Inflammatory macrophage (primary cell): ENCODE results near the gene GSTA1.
"Not testable (repeated sequence)": the region's sequence is repeated elsewhere in the genome, so short reads cannot be mapped to it uniquely, and the experiment has no call there.

Experiments
- DNase-seq, 2 donors: peaks; one replicate each; pipeline ENCODE4 v3.0.0-alpha.2; 2020 to 2022
- total RNA-seq, 18 experiments: gene quantifications; one replicate each; lab custom pipeline; 2026; ENCODE audit warnings: mixed read lengths in 6 of 18, inconsistent platforms in 2 of 18; lab: John Stamatoyannopoulos, UW

The GSTA1 gene
- total RNA-seq, result 0 to 0.13 (median 0) reads per million in 18 experiments

DNA sequence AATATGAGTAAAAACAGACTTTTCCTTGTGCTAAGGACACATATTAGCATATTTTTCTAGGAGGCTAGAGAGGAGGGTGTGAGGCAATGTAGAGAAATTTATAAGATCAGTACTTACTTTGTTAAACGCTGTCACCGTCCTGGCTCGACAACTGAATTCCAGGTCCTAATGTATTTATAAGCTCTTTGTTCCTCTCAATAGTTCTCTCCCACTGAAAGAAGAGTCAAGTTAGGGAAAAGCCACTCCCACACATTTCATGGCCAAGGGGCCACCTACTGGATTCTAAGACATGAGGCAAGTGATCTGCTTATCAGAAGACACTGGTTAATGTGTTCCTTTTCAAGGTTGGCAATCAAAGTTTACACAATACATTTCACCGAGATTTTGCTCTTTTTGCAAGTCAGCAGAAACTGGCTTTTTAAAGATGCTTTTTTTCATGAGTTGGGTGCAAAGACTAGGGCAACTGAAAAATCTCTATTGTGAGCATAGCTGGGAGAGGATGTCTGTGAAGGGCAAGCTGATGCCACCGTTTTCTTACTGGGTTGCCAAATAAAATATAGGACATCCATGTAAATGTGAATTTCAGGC lies at the start of gene GSTA1:
TSS of gene GSTA1 (minus strand) at position 149 of the 588 bp plus-strand sequence. CDS start 4,549 bp downstream, outside the sequence.
- not testable (repeated sequence) for DNase-seq

DNA sequence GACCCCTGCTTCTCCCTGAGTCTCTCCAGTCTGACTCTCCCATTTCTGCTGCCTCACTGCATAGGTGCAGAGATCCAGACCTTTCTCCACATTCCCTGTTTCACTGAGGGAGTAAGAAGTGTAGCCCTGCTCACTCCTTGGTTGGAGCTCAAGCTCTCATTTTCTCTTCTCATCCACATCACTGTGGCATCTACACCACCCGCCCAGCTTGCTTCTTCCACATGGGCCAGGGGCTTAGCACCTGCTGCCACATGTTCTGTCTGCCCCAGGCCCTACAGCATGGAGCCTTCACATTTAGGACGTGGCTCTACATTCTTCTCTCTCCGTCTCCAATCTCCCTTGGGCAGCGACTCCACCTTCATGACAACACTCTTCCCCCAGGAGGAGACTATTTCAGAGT lies 45.5 kb upstream of the GSTA1 start:
- no peak for DNase-seq

DNA sequence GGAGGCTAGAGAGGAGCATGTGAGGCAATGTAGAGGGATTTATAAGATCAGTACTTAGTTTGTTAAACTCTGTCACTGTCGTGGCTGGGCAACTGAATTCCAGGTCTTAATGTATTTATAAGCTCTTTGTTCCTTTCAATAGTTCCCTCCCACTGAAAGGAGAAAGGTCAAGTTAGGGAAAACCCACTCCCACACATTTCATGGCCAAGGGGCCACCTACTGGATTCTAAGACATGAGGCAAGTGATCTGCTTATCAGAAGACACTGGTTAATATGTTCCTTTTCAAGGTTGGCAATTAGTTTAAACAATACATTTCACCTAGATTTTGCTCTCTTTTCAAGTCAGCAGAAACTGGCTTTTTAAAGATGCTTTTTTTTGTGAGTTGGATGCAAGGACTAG lies 42.4 kb upstream of the GSTA1 start:
- no peak for DNase-seq

DNA sequence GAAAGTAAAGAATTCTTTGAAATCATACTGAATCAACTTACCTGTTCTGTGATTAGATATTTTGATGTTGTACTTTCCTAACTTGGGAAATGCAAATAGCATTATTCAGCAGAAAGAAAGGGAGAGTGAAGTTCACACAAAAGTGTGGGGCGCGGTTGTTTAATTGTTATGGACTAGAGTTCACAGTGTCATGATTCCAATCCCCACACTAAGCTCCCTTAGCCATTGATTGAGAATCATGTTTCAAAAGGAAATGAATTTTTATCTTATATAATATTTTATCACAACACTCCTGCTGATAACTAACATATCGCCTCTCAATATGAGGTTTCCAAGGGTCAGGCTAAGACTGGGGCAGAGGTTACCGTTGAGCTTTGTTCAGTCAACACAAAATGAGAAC lies 40.0 kb upstream of the GSTA1 start:
- no peak for DNase-seq

DNA sequence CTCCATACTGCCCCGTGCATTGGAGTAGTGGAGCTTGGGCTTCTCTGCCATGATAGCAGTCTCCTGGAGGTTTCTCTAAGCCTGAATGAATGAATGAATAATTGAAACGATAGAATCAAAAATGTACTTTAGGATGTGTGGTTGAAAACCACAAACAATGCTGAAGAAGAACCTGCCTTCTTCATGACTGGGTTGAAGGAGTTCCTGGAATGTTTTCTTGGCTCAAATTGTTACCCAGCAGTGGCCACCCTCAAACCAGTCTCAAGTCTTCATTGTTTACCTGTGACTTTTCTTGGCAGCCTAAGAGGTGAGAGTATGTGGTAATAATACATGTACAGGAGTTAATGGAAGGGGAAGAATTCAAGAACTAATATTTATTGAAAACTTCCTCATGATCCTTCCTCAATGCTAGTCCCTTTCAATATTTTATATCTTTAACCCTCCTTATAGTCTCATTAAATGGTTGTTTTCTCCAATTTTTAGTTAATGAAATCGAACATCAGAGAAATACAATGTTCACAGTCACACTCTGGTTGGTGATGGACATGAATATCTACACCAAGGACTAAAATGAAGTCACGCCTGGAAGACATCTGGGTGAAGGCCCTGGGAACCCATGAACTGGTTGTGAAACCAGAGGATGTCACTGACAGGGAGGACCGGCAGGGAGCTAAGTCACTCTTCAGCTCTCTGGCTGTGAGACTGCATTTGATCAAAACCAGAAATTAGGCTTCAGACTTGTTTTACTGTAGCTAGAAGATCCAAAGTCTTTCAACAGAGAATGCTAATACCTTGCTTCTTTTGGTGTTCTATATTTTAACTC lies 37.4 kb upstream of the GSTA1 start, which contains the start of gene GSTA5:
TSS of gene GSTA5 (minus strand) at position 51 of the 823 bp plus-strand sequence.
- DNase-seq, result no peak

DNA sequence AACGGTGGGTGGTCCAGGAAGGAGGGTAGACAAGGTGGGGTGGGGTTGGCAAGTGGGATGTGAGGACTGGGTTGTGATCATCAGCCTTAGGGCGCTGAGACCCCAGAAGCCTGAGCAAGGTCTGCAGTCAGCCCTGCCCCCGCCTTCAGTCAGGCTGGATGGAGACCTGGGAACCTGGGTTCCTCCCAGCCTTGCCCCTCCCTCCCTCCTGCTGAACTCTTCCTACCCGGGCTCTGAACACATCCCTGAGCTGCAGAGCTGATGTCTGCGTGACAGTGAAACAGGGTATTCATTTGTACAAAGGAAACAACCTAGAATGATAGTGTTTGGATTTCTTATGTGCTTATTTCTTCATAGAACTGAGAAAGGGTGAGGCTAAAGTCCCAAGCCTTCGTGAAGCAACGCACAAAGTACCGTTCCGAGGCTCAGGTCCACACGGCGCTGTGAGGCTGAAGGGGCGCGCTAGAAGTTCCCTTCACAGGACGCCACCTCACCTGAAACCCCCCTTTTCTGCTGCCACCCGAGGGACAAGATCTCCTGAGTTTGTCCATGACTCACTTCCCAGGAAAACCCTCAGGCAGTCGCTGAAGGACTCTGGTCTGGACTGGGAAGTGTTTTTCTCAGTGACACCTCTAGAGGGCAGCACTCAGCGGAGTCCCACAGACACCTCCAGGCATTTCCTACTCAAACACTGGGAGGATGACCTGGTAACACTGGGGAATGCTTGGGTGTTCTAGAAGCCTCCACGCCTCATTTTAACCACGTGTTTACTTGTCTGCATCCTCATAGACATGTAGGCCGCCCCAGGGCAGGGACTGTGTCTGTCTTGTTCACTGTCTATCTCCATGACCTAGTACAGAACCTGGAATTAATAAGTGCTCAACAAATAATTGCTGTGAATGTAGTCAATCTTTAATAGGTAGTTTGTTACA lies 35.8 kb upstream of the GSTA1 start:
- peak; percentile 50 to 64 for DNase-seq

DNA sequence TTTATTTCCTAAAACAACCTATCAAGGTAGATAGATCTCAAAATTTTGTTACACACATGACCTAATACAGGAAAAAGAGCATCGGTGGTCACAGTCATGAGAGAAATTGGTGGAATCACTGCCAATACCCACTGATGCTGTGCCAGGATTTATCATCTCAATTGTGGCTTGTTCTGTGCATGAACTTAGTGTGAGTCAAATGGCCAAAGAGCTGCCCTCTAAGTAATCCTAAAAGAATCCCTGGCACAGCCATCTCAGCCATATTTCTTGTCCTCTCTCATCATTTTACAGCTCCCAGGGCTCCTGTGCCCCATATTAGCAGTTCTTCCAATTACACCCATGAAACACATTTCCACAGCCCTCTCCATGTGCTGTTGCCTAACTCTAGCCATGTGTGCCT lies 30.9 kb upstream of the GSTA1 start:
- no peak for DNase-seq

DNA sequence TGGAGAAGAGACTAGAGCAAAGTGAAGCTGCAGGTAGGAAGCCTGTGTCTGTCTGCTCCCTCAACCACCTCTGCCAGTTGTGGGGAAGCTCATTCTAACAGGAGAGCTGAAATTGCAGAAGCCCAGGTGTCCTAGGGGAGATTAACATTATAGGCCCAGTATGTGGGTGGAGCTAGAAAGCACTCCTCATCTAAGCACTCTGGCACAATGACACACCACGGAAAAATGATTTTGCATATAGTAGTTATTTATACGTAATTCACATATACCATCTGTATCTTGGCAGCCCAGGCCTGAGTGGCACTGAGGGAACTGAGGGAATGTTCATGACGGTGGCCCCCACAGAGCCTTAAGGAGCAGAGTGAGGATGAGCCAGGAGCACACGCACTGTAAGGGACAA lies 27.3 kb upstream of the GSTA1 start:
- DNase-seq, result not testable (repeated sequence)

DNA sequence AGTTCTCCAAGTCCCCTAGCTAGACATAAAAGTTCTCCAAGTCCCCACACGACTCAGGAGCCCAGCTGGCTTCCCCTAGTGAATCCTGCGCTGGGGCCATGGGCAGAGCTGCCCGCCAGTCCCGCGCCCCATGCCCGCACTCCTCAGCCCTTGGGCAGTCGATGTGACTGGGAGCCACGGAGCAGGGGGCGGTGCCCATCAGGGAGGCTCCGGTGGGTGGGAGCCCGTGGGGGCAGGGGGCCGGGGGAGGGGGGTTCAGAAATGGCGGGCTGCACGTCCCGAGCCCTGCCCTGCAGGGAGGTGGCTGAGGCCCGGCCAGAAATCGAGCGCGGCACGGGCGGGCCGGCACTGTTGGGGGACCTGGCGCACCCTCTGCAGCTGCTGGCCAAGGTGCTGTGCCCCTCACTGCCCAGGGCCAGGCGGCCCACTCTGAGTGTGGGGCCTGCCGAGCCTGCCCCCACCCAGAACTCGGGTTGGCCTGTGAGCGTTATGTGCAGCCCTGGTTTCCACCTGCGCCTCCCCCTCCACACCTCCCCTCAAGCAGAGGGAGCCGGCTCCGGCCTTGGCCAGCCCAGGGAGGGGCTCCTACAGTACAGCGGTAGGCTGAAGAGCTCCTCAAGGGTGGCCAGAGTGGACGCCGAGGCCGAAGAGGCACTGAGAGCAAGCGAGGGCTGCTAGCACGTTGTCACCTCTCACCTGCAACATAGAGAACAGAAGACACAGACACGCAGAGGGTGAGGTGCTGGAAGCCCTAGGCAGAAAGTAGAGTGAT lies 25.6 kb upstream of the GSTA1 start:
- DNase-seq, result no peak

DNA sequence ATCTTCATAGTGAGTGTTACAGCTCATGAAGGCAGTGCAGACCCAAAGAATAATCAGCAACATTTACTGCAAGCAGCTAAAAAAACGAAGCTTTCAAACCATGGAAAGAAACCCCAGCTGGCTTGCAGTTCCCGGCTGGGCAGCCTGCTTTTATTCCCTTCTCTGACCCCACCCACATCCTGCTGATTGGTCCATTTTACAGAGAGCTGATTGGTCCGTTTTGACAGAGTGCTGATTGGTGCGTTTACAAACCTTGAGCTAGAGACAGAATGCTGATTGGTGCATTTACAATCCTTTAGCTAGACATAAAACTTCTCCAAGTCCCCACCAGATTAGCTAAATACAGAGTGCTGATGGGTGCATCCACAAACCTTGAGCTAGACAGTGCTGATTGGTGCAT lies 25.0 kb upstream of the GSTA1 start:
- DNase-seq, result not testable (repeated sequence)

DNA sequence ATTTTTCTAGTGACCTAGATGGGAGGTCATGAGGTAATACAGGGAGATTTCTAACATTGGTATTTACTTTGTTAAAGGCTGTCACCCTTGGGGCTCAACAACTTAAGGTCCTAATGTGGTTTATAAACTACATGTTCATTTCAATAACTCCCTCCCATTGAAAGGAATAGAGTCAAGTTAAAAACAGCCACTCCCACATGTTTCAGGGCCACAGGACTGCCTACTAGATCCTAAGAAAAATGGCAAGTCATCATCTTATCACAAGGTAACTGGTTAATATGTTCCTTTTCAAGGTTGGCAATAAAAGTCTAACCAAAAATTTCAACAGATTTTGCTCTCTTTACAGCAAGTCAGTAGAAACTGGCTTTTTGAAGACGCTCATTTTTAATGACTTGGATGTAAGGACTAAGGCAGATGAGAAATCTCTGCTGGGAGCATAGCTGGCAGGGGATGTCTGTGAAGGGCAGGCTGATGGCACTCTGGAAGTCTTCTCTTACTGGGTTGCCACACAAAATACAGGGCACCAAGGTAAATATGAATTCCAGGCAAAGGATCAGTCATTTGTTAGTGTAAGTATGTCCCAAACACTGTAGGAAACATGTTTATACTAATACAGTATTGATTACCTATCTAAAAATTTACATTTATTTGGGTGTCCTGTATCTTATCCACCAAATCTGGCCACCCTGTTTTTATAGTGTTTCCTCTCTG lies 23.6 kb upstream of the GSTA1 start:
- DNase-seq, result not testable (repeated sequence)

DNA sequence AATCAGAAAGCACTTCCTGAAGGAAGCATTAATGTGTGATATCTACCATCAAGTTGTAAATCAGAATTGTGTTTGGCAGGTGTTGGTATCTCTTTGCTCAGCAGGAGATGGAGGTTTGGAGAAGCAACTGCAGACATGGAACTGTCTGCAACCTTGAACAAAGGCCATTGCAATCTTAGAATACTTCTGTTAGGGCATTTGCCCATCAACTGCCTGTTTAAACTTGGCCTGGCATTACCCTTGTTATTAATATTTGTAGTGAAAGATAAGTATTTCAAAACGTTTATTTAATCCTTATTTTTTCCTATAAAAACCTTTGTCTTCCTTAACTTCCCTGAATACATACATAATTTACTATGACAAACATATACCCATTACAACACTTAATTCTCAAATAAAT lies 22.9 kb upstream of the GSTA1 start:
- no peak for DNase-seq

DNA sequence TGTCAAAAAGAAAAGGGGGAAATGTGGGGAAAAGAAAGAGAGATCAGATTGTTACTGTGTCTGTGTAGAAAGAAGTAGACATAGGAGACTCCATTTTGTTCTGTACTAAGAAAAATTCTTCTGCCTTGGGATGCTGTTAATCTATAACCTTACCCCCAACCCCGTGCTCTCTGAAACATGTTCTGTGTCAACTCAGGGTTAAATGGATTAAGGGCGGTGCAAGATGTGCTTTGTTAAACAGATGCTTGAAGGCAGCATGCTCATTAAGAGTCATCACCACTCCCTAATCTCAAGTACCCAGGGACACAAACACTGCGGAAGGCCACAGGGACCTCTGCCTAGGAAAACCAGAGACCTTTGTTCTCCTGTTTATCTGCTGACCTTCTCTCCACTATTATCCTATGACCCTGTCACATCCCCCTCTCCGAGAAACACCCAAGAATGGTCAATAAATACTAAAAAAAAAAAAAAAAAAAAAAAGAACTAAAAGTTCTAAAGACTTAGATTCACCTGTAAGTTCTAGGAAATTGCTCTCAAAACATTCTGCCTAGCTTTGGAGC lies 22.4 kb upstream of the GSTA1 start:
- DNase-seq, result not testable (repeated sequence)

DNA sequence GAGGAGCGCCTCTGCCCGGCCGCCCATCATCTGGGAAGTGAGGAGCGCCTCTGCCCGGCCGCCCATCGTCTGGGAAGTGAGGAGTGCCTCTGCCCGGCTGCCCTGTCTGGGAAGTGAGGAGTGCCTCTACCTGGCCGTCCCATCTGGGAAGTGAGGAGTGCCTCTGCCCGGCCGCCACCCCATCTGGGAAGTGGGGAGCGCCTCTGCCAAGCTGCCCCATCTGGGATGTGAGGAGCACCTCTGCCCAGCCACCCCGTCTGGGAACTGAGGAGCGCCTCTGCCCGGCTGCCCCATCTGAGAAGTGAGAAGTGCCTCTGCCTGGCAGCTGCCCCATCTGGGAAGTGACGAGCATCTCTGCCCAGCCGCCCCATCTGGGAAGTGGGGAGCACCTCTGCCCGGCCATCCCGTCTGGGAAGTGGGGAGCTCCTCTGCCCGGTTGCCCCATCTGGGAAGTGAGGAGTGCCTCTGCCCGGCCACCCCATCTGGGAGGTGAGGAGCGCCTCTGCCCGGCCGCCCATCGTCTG lies 21.7 kb upstream of the GSTA1 start:
- DNase-seq, result not testable (repeated sequence)

DNA sequence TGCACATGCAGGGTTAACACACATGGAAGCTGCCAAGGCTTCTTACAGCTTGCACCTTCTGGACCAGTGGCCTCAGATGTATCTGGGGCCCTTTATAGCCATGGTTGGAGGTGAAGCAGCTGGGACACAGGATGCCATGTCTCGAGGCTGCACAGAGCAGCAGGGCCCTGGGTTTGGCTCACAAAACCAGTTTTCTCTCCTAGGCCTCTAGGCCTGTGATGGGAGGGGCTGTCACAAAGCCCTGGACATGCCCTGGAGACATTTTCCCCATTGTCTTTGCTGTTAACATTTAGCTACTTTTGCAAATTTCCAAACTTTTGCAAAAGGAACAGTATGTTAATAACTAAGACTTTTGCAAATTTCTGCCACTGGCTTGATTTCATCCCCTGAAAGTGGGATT lies 18.2 kb upstream of the GSTA1 start:
- no peak for DNase-seq

DNA sequence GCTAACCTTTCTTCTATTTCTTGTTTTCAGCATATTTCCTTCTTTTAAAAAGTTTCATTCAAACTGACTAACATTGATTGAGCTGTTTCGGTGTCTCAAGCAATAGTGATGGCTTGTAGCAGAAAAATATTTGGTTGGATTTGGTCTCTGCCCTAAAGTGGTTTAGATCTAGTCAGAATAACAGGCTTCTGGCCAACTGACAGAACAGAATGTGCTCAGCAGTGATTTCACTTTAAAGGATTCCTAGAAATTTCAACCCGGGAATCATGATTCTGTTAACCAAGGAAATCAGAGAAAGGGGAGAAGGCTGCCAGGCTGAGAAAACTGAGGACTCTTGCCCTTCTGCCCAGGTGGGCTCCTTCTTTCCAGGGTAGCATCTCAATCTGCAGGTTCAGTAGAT lies 16.6 kb upstream of the GSTA1 start:
- DNase-seq, result no peak

DNA sequence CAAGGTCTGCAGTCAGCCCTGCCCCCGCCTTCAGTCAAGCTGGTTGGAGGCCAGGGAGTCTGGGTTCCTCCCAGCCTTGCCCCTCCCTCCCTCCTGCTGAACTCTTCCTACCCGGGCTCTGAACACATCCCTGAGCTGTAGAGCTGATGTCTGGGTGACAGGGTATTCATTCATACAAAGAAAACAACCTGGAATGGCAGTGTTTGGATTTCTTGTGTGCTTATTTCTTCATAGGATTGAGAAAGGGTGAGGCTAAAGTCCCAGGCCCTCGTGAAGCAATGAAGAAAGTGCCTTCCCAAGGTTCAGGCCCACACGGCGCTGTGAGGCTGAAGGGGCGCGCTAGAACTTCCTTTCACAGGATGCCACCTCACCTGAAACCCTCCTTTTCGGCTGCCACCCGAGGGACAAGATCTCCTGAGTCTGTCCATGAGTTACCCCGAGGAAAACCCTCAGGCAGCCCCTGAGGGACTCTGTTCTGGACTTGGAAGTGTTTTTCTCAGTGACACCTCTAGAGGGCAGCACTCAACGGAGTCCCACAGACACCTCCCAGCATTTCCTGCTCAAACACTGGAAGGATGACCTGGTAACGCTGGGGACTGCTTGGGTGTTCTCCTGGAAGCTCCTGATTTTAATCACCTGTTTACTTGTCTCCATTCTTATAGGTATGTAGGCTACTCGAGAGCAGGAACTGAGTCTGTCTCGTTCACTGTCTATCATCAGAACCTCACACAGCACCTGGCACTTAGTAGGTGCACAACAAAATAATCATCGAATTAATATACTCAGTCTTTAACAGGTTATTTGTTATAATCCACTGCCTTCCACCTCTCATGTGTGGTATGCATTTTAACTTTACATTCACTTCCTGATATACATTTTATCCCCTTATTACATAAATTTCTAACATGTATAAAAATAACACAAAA lies 11.8 kb upstream of the GSTA1 start:
- peak; percentile 41 to 45 for DNase-seq

DNA sequence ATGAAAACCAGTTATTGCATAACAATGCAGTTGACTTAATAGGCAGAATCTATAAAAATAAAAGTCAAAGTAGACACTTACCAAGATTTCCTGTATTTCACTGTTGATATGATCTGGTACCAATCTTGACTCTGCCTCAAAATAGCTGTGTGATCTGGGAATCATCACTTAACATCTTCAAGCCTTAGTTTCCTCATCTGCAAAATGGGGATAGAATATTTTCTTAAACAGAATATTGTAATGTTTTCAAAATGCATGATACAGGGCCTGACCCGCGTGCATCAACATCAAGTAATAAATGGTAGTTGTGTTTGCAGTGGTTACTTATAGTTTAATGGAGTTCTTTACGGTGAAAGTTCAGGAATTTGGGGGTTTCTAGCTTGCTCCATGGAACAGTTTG lies 10.9 kb upstream of the GSTA1 start:
- DNase-seq, result not testable (repeated sequence)

DNA sequence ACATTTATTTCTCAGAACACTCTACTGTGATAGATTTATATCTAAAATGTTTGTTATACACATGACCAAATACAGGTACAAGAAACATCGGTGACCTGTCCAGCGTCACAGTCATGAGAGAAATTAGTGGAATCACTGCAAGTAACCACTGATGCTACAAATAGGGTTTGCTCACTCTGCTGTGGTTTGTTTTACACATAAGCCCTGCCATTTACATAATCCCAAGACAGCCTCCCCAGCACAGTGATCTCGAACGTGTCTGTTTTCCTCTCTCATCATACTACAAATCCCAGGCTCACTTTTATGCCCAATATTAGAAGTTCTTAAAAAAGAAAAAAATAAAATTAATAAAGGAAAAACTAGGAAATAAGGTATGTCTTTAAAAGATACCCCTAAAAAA lies 6.2 kb upstream of the GSTA1 start:
- DNase-seq, result not testable (repeated sequence)

DNA sequence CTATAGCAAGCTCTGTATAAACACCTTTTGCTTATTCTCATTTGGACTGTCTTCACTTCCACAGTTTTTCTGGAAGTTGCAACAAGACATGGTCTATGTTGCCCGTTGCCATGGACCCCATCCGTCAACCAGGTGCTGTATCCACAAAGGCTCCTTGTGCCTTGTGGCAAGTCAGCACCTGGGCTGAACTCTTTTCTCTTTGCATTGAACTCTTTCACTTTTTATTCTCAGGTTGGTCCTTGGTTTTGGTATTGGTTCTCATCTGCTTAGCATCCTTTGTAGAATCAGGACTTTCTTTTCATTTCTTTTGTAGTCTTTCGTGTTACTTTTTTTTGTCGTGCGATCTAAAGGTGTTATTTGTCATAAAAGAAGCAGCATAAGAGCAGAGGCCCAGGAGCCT lies 5.0 kb upstream of the GSTA1 start:
- DNase-seq, result no peak
